Measurements from ENCODE around the gene CDC42EP3. TPM values are rescaled to one million over a fixed set of nuclear protein-coding genes. Genes with fewer than 3 reads are reported as not detected.

Gene CDC42EP3
- total and polyA plus RNA-seq, 8 donors, result 3.5 to 11.9 (median 6.4) TPM

- no peak for FAIRE-seq
- Histone ChIP-seq H3K4me3 (no peak overlapping the region), H3K27ac (no peak overlapping the region), H3K36me3 (no peaks in the 10 kb centered on the region), H3K4me1 (peaks cover 5 to 18% (median 8%) of the 10 kb centered on the region in 3 donors), H3K27me3 (no peaks in the 10 kb centered on the region), H3K9me3 (no peaks in the 10 kb centered on the region)
- no peak for ATAC-seq
- intact Hi-C loops (cut with DNase I), result no loop called here
- DNase-seq, result no peak
- no peak for TF ChIP-seq CTCF (IDR thresholded peaks at IDR 0.05)
- WGBS, 2 donors, result 87 to 90% methylated on average over 3 of the region's 3 CpGs
Observed at GRCh38 chr2:37658682-37659081, 12.8 kb downstream of the CDC42EP3 start.

- 96 to 97% methylated on average over 4 of the region's 4 CpGs for WGBS, 2 donors
- DNase-seq, result no peak
- FAIRE-seq, result no peak
- Histone ChIP-seq H3K4me1 (peaks cover 5 to 25% (median 8%) of the 10 kb centered on the region in 3 donors), H3K36me3 (no peaks in the 10 kb centered on the region), H3K4me3 (no peak overlapping the region), H3K27ac (no peak overlapping the region), H3K9me3 (no peaks in the 10 kb centered on the region), H3K27me3 (no peaks in the 10 kb centered on the region)
- TF ChIP-seq CTCF (IDR thresholded peaks at IDR 0.05), result no peak
- intact Hi-C loops (cut with DNase I), result no loop called here
- no peak for ATAC-seq
Observed at GRCh38 chr2:37657471-37657870, 14.0 kb downstream of the CDC42EP3 start.

GRCh38 chr2:37656512-37657423, 14.7 kb downstream of the CDC42EP3 start:
- intact Hi-C loops (cut with DNase I), result no loop called here
- Histone ChIP-seq H3K27me3 (no peaks in the 10 kb centered on the region), H3K4me1 (peaks cover 5 to 25% (median 8%) of the 10 kb centered on the region in 3 donors), H3K27ac (peak overlapping the region in 1 of 4 donors; percentile 5), H3K9me3 (no peaks in the 10 kb centered on the region), H3K4me3 (no peak overlapping the region), H3K36me3 (no peaks in the 10 kb centered on the region)
- FAIRE-seq (no peak), DNase-seq (no peak), ATAC-seq (no peak)
- WGBS, 2 donors, result 73 to 74% methylated on average over 11 of the region's 11 CpGs
- no peak for TF ChIP-seq CTCF (IDR thresholded peaks at IDR 0.05)

GRCh38 chr2:37654932-37655841, 16.3 kb downstream of the CDC42EP3 start:
- no peak overlapping the region for H3K27ac ChIP-seq
- H3K36me3 ChIP-seq, result no peaks in the 10 kb centered on the region
- H3K27me3 ChIP-seq, result no peaks in the 10 kb centered on the region
- no peak for TF ChIP-seq CTCF (IDR thresholded peaks at IDR 0.05)
- no peak for ATAC-seq
- WGBS, 2 donors, result 80 to 81% methylated on average over 7 of the region's 7 CpGs
- H3K4me3 ChIP-seq, result no peak overlapping the region
- FAIRE-seq, result no peak
- peaks cover 5 to 25% (median 8%) of the 10 kb centered on the region in 3 donors for H3K4me1 ChIP-seq
- H3K9me3 ChIP-seq, result no peaks in the 10 kb centered on the region
- intact Hi-C loops (cut with DNase I), result no loop called here
- no peak for DNase-seq

All from pancreas (tissue), 10 donors.